HG03558 (cell line): ENCODE data around the gene DIS3L2.

ENCODE experiments used
- ATAC-seq: cut with Tn5 transposase; IDR thresholded peaks from one replicate; pipeline ENCODE4 v1.9.1; 2021; ENCODE audit warnings: moderate number of reproducible peaks; ENCODE audit not compliant: unreplicated experiment; ENCODE audit errors: extremely low read depth

DIS3L2 gene

DNA sequence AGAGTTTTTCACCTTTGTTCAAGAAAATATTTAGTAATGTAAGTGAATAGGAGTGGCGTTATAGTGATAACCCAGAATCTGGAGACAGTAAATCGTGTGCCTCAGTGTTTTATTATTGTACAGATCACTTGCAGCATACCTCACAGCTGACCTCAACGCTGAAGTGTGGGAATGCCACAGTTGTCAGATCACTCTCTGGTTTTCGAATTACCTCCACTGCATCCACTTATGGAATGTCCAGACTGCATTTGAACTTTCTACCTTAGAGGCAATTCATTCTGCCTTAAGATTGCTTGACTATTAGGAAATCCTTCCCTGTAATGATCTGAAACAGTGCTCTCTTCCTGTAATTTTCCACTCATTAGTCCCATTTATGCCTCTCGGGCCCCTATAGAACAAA lies 252.5 kb downstream of the DIS3L2 start:
- ATAC-seq, result no peak

DNA sequence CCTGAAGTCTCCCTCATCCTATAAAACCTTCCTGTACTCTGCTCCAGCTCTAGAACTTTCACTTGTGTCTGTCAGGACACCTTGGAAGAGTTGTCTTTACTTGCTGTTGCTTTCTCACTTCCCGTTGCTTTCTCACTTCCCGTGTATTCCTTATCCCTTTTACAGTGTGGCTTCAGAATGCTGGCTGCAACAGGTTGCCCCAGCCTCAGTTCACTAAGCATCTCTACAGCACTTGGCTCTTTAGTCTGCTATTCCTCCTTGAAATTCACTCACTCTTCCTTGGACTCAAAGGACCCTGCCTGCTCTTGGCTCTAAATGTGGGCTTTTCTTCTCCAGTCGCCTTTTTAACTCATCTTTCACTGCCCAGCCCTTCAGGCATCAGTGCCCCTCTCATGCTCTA lies 254.5 kb downstream of the DIS3L2 start:
- no peak for ATAC-seq

- no peak for ATAC-seq
These were observed 257.4 kb downstream of the DIS3L2 start for GRCh38 chr2:232218778-232219495.

GRCh38 chr2:232219496-232219870 lies 258.0 kb downstream of the DIS3L2 start:
- ATAC-seq, result no peak

- no peak for ATAC-seq
These were observed 258.4 kb downstream of the DIS3L2 start for GRCh38 chr2:232219932-232220331.

- no peak for ATAC-seq
These were observed 263.9 kb downstream of the DIS3L2 start for GRCh38 chr2:232225429-232225828.

- ATAC-seq, result no peak
These were observed 264.4 kb downstream of the DIS3L2 start for GRCh38 chr2:232225895-232226294.

DNA sequence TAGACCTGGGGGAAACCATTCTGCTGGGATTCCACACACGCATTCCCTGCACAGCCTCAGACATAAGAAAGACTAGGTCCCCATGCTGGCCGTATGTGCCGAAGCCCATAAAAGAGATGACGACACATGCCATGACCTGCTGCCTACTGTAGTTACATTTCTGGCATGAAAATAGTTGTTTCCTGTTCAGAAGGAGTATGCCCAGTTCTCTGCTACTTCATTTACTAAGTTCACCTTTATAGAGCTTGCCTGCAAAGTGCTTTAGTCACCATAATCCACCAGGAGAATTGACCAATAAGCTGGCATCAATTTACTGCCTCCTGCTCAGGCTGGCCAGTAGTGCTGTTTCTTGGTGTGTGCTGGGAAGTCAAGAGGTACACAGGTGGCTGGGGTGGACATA lies 266.8 kb downstream of the DIS3L2 start:
- no peak for ATAC-seq

- no peak for ATAC-seq
These were observed 267.7 kb downstream of the DIS3L2 start for GRCh38 chr2:232228971-232229894.

- ATAC-seq, result no peak
These were observed 268.4 kb downstream of the DIS3L2 start for GRCh38 chr2:232229911-232230310.

GRCh38 chr2:232230560-232230959 lies 269.0 kb downstream of the DIS3L2 start:
- no peak for ATAC-seq

GRCh38 chr2:232231554-232231953 lies 270.0 kb downstream of the DIS3L2 start:
- ATAC-seq, result no peak

GRCh38 chr2:232232915-232233314 lies 271.4 kb downstream of the DIS3L2 start:
- no peak for ATAC-seq

DNA sequence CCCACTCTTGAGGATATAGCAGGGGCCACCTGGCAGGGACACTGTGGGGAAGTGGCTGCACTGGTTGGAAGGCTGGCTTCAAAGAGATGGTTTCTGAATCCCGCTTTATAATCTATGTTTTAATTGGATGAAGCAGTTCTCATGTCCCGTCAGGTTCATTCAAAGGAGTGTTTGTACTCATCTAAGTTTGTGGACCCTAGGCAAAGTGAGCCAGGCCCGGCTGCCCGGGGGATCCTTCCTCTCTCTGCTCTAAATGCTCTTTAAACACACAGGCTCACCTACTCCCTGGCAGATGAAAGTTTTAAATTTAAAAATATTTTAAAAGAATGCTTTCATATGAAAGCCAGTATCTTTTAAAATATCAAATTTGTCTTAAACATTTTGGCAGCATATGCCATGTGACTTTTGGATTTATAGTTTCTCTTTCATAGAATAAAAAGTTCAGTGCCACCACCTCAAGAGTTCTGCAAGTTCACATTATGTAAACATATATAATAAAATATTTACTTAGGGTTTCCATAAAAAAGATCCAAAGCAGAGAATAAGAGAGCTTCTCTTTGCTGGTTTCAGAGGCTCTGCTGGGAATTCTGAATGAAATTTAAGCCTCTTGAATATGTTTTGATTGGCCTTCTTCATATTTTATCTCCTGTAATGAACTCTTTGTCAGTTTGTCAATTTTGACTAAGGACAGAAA lies 273.6 kb downstream of the DIS3L2 start:
- no peak for ATAC-seq

DNA sequence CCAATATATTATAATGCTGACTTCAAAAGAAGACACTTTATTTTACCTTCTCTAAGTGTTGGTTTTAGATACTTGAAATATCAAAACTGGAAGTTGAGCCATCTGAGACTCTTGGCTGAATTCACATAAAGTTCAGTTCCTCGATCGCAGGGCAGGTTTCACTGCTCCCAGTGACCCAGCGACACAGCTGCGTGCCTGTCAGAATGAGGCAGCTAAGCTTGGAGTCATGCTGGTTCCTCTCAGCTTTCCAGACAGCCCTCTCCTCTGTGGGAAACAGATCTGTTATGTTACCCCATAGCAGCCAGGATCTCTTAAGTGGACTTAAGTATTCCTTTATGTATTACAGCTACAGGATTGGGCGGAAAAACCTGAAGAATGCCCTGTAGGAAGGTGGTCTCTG lies 274.2 kb downstream of the DIS3L2 start:
- no peak for ATAC-seq

GRCh38 chr2:232236200-232236599 lies 274.7 kb downstream of the DIS3L2 start:
- peak; percentile 82 for ATAC-seq

DNA sequence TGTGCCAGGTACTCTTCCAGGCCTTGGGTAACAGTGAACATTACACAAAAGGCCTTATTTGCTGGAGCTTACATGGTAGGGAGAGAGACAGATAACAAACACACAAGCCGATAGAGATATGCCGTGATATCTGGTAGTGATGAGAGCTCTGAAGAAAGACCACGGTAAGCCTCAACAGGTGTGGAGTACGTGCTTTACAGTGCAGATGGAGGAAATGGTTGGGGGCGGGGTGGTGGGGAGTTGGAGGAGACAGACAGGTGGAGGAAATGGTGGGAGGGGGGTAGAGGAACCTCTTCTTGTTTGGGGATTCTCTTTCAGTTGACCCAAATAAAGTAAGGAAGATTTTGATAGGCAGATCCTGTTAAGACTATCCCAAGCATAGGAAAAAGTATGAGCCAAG lies 276.0 kb downstream of the DIS3L2 start:
- ATAC-seq, result no peak

DNA sequence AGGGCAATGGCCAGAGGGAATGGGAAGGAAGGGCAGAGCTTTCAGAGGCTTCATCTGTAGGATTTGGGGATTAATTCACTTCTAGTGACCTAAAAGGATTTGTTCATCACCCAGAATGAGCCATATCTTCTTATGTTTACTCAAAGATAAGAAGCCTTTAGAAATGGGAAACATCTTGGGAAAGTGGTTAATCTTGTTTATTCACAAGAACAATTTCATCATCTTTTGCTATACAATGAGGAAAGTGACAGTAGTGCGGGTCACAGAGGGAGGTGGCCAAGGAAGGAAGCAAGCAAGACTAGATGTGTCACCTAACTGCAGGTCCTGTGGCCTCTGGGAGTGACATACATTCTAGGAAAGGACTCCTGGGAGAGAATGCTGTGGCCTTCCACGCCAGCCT lies 276.6 kb downstream of the DIS3L2 start:
- ATAC-seq, result no peak

GRCh38 chr2:232238596-232238995 lies 277.1 kb downstream of the DIS3L2 start:
- ATAC-seq, result no peak

DNA sequence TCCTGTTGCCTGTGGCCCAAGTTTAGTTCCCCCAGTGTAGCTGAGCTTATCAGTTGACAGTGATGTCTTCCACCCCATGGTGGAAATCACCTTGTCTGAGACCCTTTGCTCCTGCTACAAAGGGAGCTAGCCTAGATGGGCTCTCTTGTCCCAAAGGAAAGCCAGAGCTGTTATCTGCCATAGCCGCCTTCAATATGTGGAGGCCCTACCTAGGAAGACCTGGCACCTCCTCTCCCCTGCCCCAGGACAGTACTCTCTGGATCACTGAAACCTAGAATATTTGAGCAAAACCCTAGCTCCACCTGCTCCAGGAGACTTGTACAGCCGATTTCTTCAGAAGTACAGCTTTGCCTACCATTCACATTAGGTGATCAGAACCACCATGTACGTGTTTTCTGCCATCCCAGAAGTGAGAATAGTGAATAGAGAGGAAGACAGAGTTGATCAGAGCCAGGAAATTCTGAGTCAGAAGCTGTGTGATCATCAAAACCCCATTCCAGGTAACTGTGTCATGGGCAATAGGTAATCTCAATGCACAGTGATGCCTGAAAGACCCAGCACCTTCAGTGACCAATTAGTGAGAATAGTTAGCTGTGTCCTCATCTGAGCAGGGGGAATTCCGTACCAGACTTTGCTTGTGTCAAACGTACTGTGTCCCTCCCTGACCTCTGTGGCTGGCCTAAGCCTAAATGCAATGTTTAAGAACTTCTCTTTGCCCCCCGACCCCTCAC lies 278.6 kb downstream of the DIS3L2 start:
- no peak for ATAC-seq
